Tongue (tissue), 2 donors: ENCODE measurements around the gene CYP2D6. TPM values are rescaled to one million over a fixed set of nuclear protein-coding genes. Genes with fewer than 3 reads are reported as not detected.
"Not testable (repeated sequence)": the region's sequence is repeated elsewhere in the genome, so short reads cannot be mapped to it uniquely, and the experiment has no call there.

Experiments used
- DNase-seq: peaks from one replicate; pipeline ENCODE4 v3.0.0-alpha.2; 2015
- total RNA-seq: library from RNA; depleted of rRNA; stranded (reverse); fragments of >200 nt; gene quantifications from one replicate; pipeline ENCODE4 v1.2.3, GENCODE V29; 2014

CYP2D6 gene
- 0.41 TPM for total RNA-seq

GRCh38 chr22:42130639-42131431, at the start of gene CYP2D6:
Gene CYP2D6, minus strand, starts transcription at chr22:42130810. Its CDS starts 19 bp downstream, at chr22:42130791.
- not testable (repeated sequence) for DNase-seq

GRCh38 chr22:42179616-42180015, 49.0 kb upstream of the CYP2D6 start:
- DNase-seq = no peak

GRCh38 chr22:42178910-42179519, 48.4 kb upstream of the CYP2D6 start:
- DNase-seq = no peak

DNA sequence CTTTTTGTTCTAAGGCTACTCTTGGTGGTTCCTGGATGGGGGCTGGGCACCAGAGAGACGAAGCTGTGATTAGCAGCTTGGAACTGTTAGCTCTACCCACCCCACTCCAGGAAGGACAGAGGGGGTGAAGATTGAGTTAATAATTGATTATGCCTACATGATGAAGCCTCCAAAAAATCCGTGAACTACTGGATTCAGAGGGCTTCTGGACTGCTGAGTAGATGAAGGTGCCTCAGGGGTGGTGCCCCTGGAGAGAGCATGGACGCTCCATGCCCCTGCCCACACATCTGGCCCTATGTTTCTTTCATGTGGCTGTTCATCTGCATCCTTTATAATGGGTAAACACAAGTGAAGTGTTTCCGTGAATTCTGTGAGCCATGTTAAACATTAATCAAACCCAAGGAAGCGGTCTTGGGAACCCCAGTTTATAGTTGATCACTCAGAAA, 47.3 kb upstream of the CYP2D6 start:
- DNase-seq = no peak

DNA sequence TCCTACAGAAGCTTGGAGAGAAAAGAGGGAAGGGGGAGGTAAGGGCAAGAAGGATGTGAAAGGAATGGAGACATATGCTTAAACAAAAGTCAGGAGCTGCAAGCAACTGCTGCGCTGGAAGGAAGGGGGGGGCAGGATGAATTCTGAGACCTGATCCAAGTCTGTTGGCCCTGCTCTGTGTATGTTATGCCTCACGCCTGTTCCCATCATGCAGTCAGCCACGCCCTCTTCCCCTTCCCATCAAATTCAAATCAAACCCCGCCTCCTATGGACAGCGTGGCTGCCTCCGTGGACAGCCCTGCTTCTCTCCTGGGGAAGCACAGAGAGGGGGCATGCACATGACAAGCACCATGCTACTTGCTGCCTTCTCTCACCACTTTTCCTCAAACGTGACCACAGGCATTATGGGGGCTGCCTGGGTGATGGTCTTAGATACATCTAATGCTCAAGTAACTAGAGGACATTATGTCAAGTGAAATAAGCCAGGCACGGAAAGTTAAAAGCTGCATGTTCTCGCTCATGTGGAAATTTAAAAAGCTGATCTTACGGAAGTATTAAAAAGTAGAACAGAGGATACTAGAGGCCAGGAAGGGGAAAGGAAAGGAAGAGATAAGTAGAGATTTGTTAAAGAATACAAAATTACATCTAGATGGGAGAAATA, 45.8 kb upstream of the CYP2D6 start:
- DNase-seq = peak; percentile 64

DNA sequence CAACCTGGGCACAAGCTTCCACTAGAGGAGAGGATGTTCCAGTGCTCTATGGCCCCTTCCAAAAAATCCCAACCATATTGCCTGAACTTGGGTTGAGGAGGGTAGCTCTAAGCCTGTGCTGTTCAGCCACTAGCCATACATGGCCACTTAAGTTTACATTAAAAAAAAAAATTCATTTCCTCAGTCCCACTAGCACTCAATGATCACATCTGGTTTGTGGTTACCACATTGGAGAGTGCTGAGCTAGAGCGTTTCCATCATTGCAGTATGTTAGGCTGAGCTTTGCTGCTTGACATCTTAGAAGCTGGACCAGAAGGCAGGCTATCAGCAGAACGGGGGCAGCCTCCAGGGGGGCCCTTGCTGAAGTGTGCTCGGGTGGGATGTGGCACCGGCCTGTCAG, 43.5 kb upstream of the CYP2D6 start:
- DNase-seq = no peak

GRCh38 chr22:42173183-42173926, 42.7 kb upstream of the CYP2D6 start:
- no peak for DNase-seq

DNA sequence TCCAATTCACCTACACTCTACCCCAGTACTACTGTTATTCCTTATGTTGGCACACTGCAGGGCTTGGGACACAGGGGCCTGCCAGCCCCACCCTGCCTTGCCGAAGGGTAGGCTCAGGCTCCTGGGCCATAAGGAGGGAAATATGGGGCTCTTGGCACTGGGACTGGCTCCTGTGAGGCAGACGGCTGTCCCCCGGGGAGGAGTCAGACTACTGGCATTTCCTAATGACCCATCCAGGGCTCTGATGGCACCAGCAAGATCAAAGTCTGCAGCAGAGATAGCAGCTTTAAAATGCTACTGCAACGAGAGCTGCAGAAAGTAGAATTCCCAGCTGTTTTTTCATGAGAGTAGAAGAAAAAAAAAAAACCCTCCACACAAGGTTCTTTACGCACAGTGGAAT, 42.2 kb upstream of the CYP2D6 start:
- DNase-seq = no peak

GRCh38 chr22:42171946-42172719, 41.5 kb upstream of the CYP2D6 start:
- peak; percentile 30 for DNase-seq

DNA sequence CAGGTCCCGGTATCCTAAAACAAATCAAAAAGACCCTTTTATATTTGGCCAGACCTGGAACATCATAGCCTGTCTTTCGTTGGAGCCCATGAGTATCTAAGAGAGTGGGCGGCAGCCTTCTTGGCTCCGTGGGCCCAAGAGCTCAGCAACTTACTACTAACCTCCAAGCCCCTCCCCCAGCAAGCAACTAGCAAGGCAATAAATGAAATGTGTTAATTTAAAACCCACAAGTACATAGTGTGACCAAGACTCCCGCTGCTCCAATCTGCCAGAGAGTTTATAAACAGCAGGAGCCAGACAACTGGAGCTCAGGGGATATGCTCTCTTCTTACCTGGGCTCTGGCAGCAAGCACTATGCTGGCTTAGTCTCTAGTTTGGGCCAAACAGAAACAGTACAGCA, 40.8 kb upstream of the CYP2D6 start:
- no peak for DNase-seq

- DNase-seq = no peak
These were observed 40.3 kb upstream of the CYP2D6 start for GRCh38 chr22:42170946-42171345.

- DNase-seq = peak; percentile 92
These were observed 38.5 kb upstream of the CYP2D6 start for GRCh38 chr22:42169055-42169469.

DNA sequence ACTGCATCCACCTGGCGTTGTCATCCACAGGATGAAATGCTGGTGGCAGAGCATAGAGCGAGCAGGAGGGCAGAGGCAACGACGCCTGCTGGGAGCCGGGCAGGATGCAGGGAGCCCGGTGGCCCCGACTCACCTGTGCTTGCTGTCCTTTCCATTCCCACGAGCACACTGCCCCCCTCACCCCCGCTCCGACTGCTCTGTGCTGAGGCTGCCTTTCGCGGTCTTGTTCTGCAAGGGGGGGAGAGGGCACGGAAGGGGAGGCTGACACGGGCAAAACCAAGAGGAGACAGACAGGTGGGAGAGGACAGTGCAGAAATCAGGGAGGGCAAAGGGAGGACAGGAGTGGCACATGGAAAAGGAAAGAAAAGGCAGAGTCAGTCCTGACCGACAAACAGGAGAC, 37.9 kb upstream of the CYP2D6 start:
- no peak for DNase-seq

DNA sequence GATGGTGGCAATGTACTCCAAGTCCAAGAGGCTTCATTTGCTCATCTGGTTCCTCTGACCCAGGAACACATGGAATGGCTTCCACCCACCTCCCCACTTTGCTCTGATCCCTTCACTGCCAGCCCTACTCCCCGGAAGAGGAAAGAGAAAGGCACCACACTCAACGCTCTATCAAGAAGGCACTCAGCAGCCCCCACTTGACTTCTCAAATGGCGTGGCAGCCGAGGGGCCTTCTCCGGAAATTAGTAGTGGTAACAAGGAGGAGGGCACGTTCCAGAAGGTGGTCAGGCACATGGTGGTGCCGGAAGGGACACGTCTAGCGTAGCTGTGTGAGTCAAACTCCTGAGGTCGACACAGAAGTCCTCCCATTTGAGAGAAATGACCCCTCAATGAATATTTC, 36.5 kb upstream of the CYP2D6 start:
- DNase-seq = no peak

GRCh38 chr22:42164901-42165300, 34.3 kb upstream of the CYP2D6 start:
- DNase-seq = no peak

GRCh38 chr22:42163515-42163914, 32.9 kb upstream of the CYP2D6 start:
- no peak for DNase-seq

DNA sequence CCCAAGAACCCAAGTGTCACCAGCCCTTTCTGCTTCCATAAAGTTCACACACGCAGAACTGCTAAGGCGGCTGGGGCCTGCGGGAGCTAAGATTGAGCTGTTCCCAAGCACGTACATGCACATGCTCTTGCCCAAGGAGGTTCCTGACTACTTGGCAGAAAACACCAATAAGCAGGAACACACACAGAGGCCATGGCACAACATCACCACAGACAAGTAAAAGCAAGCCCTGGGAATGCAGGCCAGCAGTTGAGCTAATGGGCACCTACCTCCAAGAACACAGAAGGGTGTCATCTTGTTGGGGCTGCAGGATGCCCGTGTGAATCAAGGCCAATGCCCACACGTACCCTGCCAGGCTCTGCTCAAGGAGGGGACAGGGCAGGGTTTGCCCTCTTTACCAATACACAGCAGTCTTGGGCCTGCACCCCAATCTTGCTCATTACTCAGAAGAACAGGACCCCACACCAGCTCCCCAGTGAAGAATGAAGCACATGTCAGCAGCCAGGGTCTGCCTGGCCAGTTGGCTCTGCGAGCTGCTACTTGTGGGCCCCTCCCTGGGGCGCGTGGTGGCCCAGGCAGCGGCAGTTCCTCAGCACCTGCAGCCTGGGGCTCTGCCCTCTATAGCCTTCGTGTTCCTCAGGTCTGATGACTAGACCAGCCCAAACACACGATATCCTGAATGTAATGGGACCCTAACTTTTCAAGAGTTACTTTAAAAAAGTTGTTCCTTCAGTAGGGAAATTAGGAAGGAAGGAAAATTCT, 32.3 kb upstream of the CYP2D6 start:
- no peak for DNase-seq

DNA sequence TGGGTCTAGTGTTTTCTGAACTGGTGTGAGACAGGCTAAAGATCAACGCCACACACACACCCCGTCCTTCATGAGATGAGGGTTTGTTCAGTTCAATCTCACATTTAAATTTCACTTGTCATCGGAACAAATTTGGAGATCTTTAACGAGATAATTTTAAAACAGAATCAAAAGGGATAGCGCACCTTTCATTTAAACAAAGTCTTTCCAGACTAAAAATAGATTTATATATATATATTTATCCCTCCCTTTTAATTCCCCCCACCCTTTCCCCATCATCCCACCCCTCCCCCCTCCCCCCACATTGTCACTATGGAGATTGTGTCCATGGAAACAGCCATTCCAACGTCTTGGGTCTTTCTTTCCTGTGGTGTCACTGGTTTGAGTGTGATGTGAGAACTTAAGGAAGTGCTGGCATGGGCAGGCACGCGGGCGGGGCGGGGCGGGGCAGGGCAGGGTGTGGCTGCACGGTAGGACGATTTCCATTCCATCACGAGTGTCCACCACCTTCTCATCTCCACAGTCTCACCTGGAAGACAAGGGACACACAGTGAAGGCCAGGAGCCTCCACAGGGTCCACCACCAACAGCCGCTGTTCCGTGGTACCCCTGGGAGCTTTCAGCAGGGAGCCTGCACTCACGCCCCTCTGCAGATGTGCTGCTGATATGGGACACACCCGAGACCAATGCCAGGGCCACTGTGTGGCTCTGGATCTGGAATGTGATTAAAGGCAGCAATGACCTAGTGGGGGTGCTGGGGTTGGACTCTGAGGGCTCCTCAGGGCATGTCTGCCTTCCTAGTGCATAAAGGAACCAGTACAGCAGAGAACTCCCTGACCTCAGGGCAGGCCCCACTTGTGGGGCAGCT, 30.5 kb upstream of the CYP2D6 start:
- DNase-seq = no peak

GRCh38 chr22:42160251-42160650, 29.6 kb upstream of the CYP2D6 start:
- no peak for DNase-seq
